ENCODE results near the gene WDR64.

GRCh38 chr1:241800640-241801039 is 148.6 kb downstream of the WDR64 start:
- no peak for TF ChIP-seq CTCF (IDR thresholded peaks at IDR 0.05; ENCODE audit: low read depth, low read length)
- TF ChIP-seq POLR2A (IDR thresholded peaks at IDR 0.05; ENCODE audit: extremely low read depth, insufficient read length), result no peak
- TF ChIP-seq MAX (IDR thresholded peaks at IDR 0.05; ENCODE audit: low read depth, low read length), result no peak

Measured in NB4 (cell line).